GM12878 (cell line): ENCODE results near the gene SGF29.

Experiments
- EZH2 ChIP-seq: IDR thresholded peaks from 2 replicates; pipeline ENCODE4 v1.6.1; 2012; ENCODE audit warnings: low read depth, mild to moderate bottlenecking, control low read depth, inconsistent platforms, low read length, borderline replicate concordance; ENCODE audit not compliant: control insufficient read depth
- MEF2A ChIP-seq: IDR thresholded peaks from 2 replicates; pipeline ENCODE4 v1.6.1; 2011; ENCODE audit warnings: low read depth, mild to moderate bottlenecking, low read length, moderate library complexity; ENCODE audit not compliant: insufficient read depth
- PAX5 ChIP-seq: IDR thresholded peaks from 2 replicates; pipeline ENCODE4 v1.6.1; 2011; ENCODE audit warnings: low read depth, low read length, borderline replicate concordance
- RAD21 ChIP-seq: IDR thresholded peaks from 2 replicates; pipeline ENCODE4 v1.6.1; 2011; ENCODE audit warnings: mild to moderate bottlenecking, low read depth, low read length, moderate library complexity; ENCODE audit not compliant: insufficient read depth
- TBL1XR1 ChIP-seq: IDR thresholded peaks from 2 replicates; pipeline ENCODE4 v1.6.1; 2012; ENCODE audit warnings: low read depth, low read length, improper control_type of control experiment
- TF ChIP-seq, protein P1 (sequence below): IDR thresholded peaks from 2 replicates; pipeline ENCODE4 v1.6.1; 2012; ENCODE audit warnings: mild to moderate bottlenecking, low read depth, low read length
- TF ChIP-seq, protein P2 (sequence below), 3 experiments: IDR thresholded peaks in 2 of 3; conservative IDR thresholded peaks in 1 of 3; 2 replicates each; pipeline ENCODE4 v1.5.1; 2011; ENCODE audit warnings: low read depth in 3 of 3, low read length in 3 of 3, mild to moderate bottlenecking in 3 of 3, control low read depth in 2 of 3, moderate library complexity in 2 of 3, inconsistent platforms in 1 of 3, mixed read lengths in 1 of 3; ENCODE audit not compliant: control insufficient read depth in 2 of 3, insufficient read depth in 1 of 3; ENCODE audit errors: extremely low read depth in 1 of 3

DNA sequence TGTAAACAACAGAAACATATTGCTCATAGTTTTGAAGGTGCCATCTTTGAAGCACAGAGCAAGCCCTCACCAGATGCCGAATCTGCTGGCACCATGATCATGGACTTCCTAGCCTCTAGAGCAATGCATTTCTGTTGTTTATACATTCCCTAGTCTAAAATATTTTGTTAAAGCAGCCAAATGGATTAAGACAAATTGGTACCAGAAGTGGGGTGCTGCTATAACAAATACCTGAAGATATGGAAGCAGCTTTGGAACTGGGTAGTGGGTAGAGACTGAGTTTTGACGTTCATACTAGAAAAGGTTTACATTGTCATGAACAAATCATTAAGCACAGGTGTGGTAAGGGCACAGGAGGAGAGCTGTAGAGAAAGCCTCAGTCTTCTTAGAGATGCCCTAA, 13.6 kb downstream of the SGF29 start:
- TF ChIP-seq, protein P1, sequence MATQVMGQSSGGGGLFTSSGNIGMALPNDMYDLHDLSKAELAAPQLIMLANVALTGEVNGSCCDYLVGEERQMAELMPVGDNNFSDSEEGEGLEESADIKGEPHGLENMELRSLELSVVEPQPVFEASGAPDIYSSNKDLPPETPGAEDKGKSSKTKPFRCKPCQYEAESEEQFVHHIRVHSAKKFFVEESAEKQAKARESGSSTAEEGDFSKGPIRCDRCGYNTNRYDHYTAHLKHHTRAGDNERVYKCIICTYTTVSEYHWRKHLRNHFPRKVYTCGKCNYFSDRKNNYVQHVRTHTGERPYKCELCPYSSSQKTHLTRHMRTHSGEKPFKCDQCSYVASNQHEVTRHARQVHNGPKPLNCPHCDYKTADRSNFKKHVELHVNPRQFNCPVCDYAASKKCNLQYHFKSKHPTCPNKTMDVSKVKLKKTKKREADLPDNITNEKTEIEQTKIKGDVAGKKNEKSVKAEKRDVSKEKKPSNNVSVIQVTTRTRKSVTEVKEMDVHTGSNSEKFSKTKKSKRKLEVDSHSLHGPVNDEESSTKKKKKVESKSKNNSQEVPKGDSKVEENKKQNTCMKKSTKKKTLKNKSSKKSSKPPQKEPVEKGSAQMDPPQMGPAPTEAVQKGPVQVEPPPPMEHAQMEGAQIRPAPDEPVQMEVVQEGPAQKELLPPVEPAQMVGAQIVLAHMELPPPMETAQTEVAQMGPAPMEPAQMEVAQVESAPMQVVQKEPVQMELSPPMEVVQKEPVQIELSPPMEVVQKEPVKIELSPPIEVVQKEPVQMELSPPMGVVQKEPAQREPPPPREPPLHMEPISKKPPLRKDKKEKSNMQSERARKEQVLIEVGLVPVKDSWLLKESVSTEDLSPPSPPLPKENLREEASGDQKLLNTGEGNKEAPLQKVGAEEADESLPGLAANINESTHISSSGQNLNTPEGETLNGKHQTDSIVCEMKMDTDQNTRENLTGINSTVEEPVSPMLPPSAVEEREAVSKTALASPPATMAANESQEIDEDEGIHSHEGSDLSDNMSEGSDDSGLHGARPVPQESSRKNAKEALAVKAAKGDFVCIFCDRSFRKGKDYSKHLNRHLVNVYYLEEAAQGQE = no peak
- no peak for TF ChIP-seq TBL1XR1
- no peak for TF ChIP-seq RAD21
- no peak for TF ChIP-seq PAX5
- TF ChIP-seq, protein P2, sequence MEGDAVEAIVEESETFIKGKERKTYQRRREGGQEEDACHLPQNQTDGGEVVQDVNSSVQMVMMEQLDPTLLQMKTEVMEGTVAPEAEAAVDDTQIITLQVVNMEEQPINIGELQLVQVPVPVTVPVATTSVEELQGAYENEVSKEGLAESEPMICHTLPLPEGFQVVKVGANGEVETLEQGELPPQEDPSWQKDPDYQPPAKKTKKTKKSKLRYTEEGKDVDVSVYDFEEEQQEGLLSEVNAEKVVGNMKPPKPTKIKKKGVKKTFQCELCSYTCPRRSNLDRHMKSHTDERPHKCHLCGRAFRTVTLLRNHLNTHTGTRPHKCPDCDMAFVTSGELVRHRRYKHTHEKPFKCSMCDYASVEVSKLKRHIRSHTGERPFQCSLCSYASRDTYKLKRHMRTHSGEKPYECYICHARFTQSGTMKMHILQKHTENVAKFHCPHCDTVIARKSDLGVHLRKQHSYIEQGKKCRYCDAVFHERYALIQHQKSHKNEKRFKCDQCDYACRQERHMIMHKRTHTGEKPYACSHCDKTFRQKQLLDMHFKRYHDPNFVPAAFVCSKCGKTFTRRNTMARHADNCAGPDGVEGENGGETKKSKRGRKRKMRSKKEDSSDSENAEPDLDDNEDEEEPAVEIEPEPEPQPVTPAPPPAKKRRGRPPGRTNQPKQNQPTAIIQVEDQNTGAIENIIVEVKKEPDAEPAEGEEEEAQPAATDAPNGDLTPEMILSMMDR (IDR thresholded peaks at IDR 0.05 in 2 of 3, conservative IDR thresholded peaks at IDR 0.05 in 1 of 3; ENCODE audit: control insufficient read depth in 2 of 3, extremely low read depth in 1 of 3, insufficient read depth in 1 of 3, low read depth in 3 of 3, low read length in 3 of 3) = no peak
- TF ChIP-seq EZH2 = no peak
- no peak for TF ChIP-seq MEF2A
